Activated T-helper 1 cell treated with anti-CD3 and anti-CD28 coated beads, Interleukin-12 subunit alpha, Interleukin-12 subunit beta, Interleukin-2, Interleukin-4 antibody, amounts not matched to agents 30 ng/mL and 10 ng/mL and 1 ng/mL, durations not matched to agents 14 hours and 24 hours and 36 hours (primary cell): Measurements from ENCODE around the gene SLX4. TPM values are rescaled to one million over a fixed set of nuclear protein-coding genes. Genes with fewer than 3 reads are reported as not detected.

ENCODE experiments used
- DNase-seq: peaks from one replicate; pipeline ENCODE4 v3.0.0; 2021; ENCODE audit warnings: low spot score
- H3K27ac Mint-ChIP-seq: one replicate; pipeline ENCODE4 v1.8.0; 2021; ENCODE audit warnings: mild to moderate bottlenecking, mixed read lengths
- H3K27me3 Mint-ChIP-seq: one replicate; pipeline ENCODE4 v1.8.0; 2022; ENCODE audit warnings: mild to moderate bottlenecking, moderate library complexity, mixed read lengths; ENCODE audit not compliant: insufficient read depth
- H3K36me3 Mint-ChIP-seq: one replicate; pipeline ENCODE4 v1.8.0; 2021; ENCODE audit warnings: low read depth, mixed read lengths
- H3K4me1 Mint-ChIP-seq: one replicate; pipeline ENCODE4 v1.8.0; 2021; ENCODE audit warnings: low read depth, mixed read lengths
- H3K4me3 Mint-ChIP-seq: one replicate; pipeline ENCODE4 v1.8.0; 2021; ENCODE audit warnings: mild to moderate bottlenecking, moderate library complexity, mixed read lengths
- H3K9me3 Mint-ChIP-seq: one replicate; pipeline ENCODE4 v1.8.0; 2021; ENCODE audit warnings: mixed read lengths
- intact Hi-C: fragments of 100-400 bp; cut with micrococcal nuclease; formaldehyde crosslinking; loops from one replicate; pipeline ENCODE4 v1.15.1; 2024
- total RNA-seq: library from RNA; stranded (reverse); gene quantifications from 2 replicates; pipeline ENCODE4 v1.2.3, GENCODE V29; 2022

SLX4 gene
- total RNA-seq, 1 donor from 2014 or later, result 10.3 TPM

- H3K27ac Mint-ChIP-seq, result no peak overlapping the region
- H3K27me3 Mint-ChIP-seq, result no peaks in the 10 kb centered on the region
- no peak overlapping the region for H3K4me3 Mint-ChIP-seq
- no peaks in the 10 kb centered on the region for H3K4me1 Mint-ChIP-seq
- intact Hi-C loops, result no loop called here
- H3K9me3 Mint-ChIP-seq, result no peaks in the 10 kb centered on the region
- H3K36me3 Mint-ChIP-seq, result peaks cover 36% of the 10 kb centered on the region
- DNase-seq, result no peak
Observed at GRCh38 chr16:3538222-3538621, 73.2 kb downstream of the SLX4 start.

GRCh38 chr16:3536851-3537250, 74.6 kb downstream of the SLX4 start:
- Mint-ChIP-seq H3K9me3 (no peaks in the 10 kb centered on the region), H3K27ac (no peak overlapping the region), H3K4me1 (no peaks in the 10 kb centered on the region), H3K4me3 (no peak overlapping the region), H3K27me3 (no peaks in the 10 kb centered on the region), H3K36me3 (peaks cover 37% of the 10 kb centered on the region)
- DNase-seq, result no peak
- intact Hi-C loops, result no loop called here

GRCh38 chr16:3536271-3536731, 75.1 kb downstream of the SLX4 start:
- H3K4me3 Mint-ChIP-seq, result no peak overlapping the region
- no peak for DNase-seq
- H3K36me3 Mint-ChIP-seq, result peaks cover 38% of the 10 kb centered on the region
- no peaks in the 10 kb centered on the region for H3K9me3 Mint-ChIP-seq
- H3K27me3 Mint-ChIP-seq, result no peaks in the 10 kb centered on the region
- H3K4me1 Mint-ChIP-seq, result no peaks in the 10 kb centered on the region
- intact Hi-C loops, result no loop called here
- H3K27ac Mint-ChIP-seq, result no peak overlapping the region

GRCh38 chr16:3534126-3534525, 77.3 kb downstream of the SLX4 start:
- Mint-ChIP-seq H3K9me3 (no peaks in the 10 kb centered on the region), H3K36me3 (peaks cover 37% of the 10 kb centered on the region), H3K27ac (peak overlapping the region; percentile 4), H3K4me3 (no peak overlapping the region), H3K4me1 (no peaks in the 10 kb centered on the region), H3K27me3 (no peaks in the 10 kb centered on the region)
- intact Hi-C loops, result no loop called here
- no peak for DNase-seq

- Mint-ChIP-seq H3K4me3 (no peak overlapping the region), H3K9me3 (no peaks in the 10 kb centered on the region), H3K27ac (no peak overlapping the region), H3K27me3 (no peaks in the 10 kb centered on the region), H3K4me1 (peaks cover 7% of the 10 kb centered on the region), H3K36me3 (peaks cover 43% of the 10 kb centered on the region)
- no peak for DNase-seq
- intact Hi-C loops, result no loop called here
Observed at GRCh38 chr16:3532741-3533140, 78.7 kb downstream of the SLX4 start.

Other genes with a start within 250 kb of the SLX4 start
- gene ZSCAN32, start 210.6 kb downstream of the SLX4 start, total RNA-seq, result 14.3 and 19.4 TPM in 2 replicates
- gene ZNF174, start 210.4 kb downstream of the SLX4 start, total RNA-seq, result 9.9 and 10.6 TPM in 2 replicates
- gene ZNF597, start 168.1 kb downstream of the SLX4 start, total RNA-seq, result 2.6 TPM in 2 replicates
- gene NAA60, start 167.9 kb downstream of the SLX4 start, total RNA-seq, result 35.4 and 38.3 TPM in 2 replicates
- gene C16orf90, start 116.1 kb downstream of the SLX4 start, total RNA-seq, result not detected in 2 replicates
- 20.0 and 21.2 TPM in 2 replicates for gene CLUAP1, start 110.6 kb downstream of the SLX4 start, total RNA-seq
- gene NLRC3, start 34.2 kb downstream of the SLX4 start, total RNA-seq, result 21.8 and 24.4 TPM in 2 replicates
- gene DNASE1, start 43.1 kb upstream of the SLX4 start, total RNA-seq, result 10.0 and 12.5 TPM in 2 replicates
- 351 and 353 TPM in 2 replicates for gene TRAP1, start 105.9 kb upstream of the SLX4 start, total RNA-seq